H1 (cell line): ENCODE results near the gene FHIT. TPM values are rescaled to one million over a fixed set of nuclear protein-coding genes. Genes with fewer than 3 reads are reported as not detected.

Experiments
- CTCF ChIA-PET: fragments of 300-600 bp; sonication (Branson Sonifier 250); formaldehyde crosslinking; loops from one replicate; lab custom pipeline; 2021; ENCODE audit not compliant: partially characterized antibody; lab: Charles Lee
- POLR2A ChIA-PET: fragments of 300-600 bp; sonication (Branson Sonifier 250); formaldehyde crosslinking; loops from one replicate; lab custom pipeline; 2021; ENCODE audit warnings: inconsistent platforms; ENCODE audit not compliant: partially characterized antibody; lab: Charles Lee
- DNase-seq, 2 experiments: peaks; one replicate each; pipeline versions ENCODE4 v3.0.0 to v3.0.0-alpha.2; 2010 to 2022; ENCODE audit warnings: low spot score in 2 of 2, low read depth in 1 of 2, mixed read lengths in 1 of 2
- FAIRE-seq: peaks from 2 replicates; lab custom pipeline; 2011; peaks lifted over from hg19 to GRCh38; lab: Jason Lieb, UNC
- H2AFZ ChIP-seq: 2 replicates; pipeline ENCODE4 v1.8.1; 2012; ENCODE audit warnings: low read length, inconsistent platforms
- H2AK5ac ChIP-seq: 2 replicates; pipeline ENCODE4 v1.6.1; 2013; ENCODE audit warnings: low read depth, low read length
- H2BK120ac ChIP-seq: replicated peaks from 2 replicates; pipeline ENCODE3; 2013; ENCODE audit warnings: low read depth, low read length, inconsistent platforms
- H2BK12ac ChIP-seq: 2 replicates; pipeline ENCODE4 v1.6.1; 2013; ENCODE audit warnings: low read depth, low read length
- H2BK15ac ChIP-seq: 2 replicates; pipeline ENCODE4 v1.6.1; 2013; ENCODE audit warnings: low read length
- H2BK20ac ChIP-seq: 2 replicates; pipeline ENCODE4 v1.6.1; 2013; ENCODE audit warnings: low read length
- H2BK5ac ChIP-seq: 2 replicates; pipeline ENCODE4 v1.6.1; 2013; ENCODE audit warnings: low read depth, low read length
- H3K14ac ChIP-seq: 2 replicates; pipeline ENCODE4 v1.6.1; 2013; ENCODE audit warnings: inconsistent platforms; ENCODE audit not compliant: insufficient read length
- H3K18ac ChIP-seq: 2 replicates; pipeline ENCODE4 v1.6.1; 2013; ENCODE audit warnings: low read length; ENCODE audit errors: extremely low read depth
- H3K23ac ChIP-seq: 2 replicates; pipeline ENCODE4 v1.6.1; 2013; ENCODE audit warnings: inconsistent platforms; ENCODE audit not compliant: insufficient read length
- H3K23me2 ChIP-seq: 2 replicates; pipeline ENCODE4 v1.6.1; 2013; ENCODE audit warnings: low read depth, low read length
- H3K27ac ChIP-seq: 2 replicates; pipeline ENCODE4 v1.6.1; 2011; ENCODE audit warnings: low read depth, low read length, inconsistent platforms
- H3K27me3 ChIP-seq, 4 experiments: replicated peaks in 1 of 4; 1 replicate in 1 of 4; 2 replicates in 3 of 4; pipeline versions ENCODE4 v1.6.1 to v1.8.1; 2011 to 2013; ENCODE audit warnings: low read length in 3 of 4, mild to moderate bottlenecking in 3 of 4, inconsistent platforms in 2 of 4, mixed read lengths in 2 of 4, moderate library complexity in 1 of 4; ENCODE audit not compliant: control insufficient read depth in 3 of 4, insufficient read depth in 3 of 4; ENCODE audit errors: extremely low read depth in 1 of 4
- H3K36me3 ChIP-seq, 4 experiments: 2 replicates each; pipeline versions ENCODE4 v1.6.1 to v1.8.1; 2011 to 2013; ENCODE audit warnings: mild to moderate bottlenecking in 4 of 4, low read length in 3 of 4, moderate library complexity in 2 of 4, control low read depth in 1 of 4, inconsistent platforms in 1 of 4; ENCODE audit not compliant: insufficient read depth in 4 of 4, control insufficient read depth in 2 of 4
- H3K4ac ChIP-seq: replicated peaks from 2 replicates; pipeline ENCODE3; 2013; ENCODE audit warnings: low read length, low read depth, mixed read lengths, inconsistent platforms; ENCODE audit not compliant: insufficient read length
- H3K4me1 ChIP-seq, 4 experiments: replicated peaks in 1 of 4; 1 replicate in 1 of 4; 2 replicates in 3 of 4; pipeline versions ENCODE4 v1.6.1 to v1.8.1; 2011 to 2013; ENCODE audit warnings: low read length in 3 of 4, inconsistent platforms in 2 of 4, mixed read lengths in 1 of 4; ENCODE audit not compliant: insufficient read depth in 4 of 4, control insufficient read depth in 3 of 4
- H3K4me2 ChIP-seq, 2 experiments: 2 replicates each; pipeline versions ENCODE4 v1.6.1 to v1.8.1; 2011 to 2013; ENCODE audit warnings: low read depth in 2 of 2, low read length in 2 of 2, control low read depth in 1 of 2, inconsistent platforms in 1 of 2, mild to moderate bottlenecking in 1 of 2; ENCODE audit not compliant: insufficient read depth in 1 of 2
- H3K4me3 ChIP-seq, 4 experiments: fragments of 200-600, 300-600 bp in 1 of 4; sonication (generic), shearing (Covaris generic), sonication (Bioruptor Twin) in 1 of 4; 2 replicates each; pipeline versions ENCODE4 v1.5.1 to v1.8.1; 2011 to 2016; ENCODE audit warnings: low read length in 4 of 4, low read depth in 3 of 4, control low read depth in 2 of 4, inconsistent platforms in 2 of 4, mild to moderate bottlenecking in 2 of 4, mixed read lengths in 1 of 4, moderate library complexity in 1 of 4; ENCODE audit not compliant: insufficient read depth in 2 of 4; ENCODE audit errors: extremely low read depth in 1 of 4
- H3K56ac ChIP-seq: replicated peaks from 2 replicates; pipeline ENCODE3; 2013; ENCODE audit warnings: low read depth, mild to moderate bottlenecking, mixed read lengths, low read length, inconsistent platforms; ENCODE audit not compliant: insufficient read length
- H3K79me1 ChIP-seq: 2 replicates; pipeline ENCODE4 v1.6.1; 2013; ENCODE audit warnings: low read depth, low read length, control low read depth
- H3K79me2 ChIP-seq, 2 experiments: 2 replicates each; pipeline versions ENCODE4 v1.6.1 to v1.8.1; 2012 to 2013; ENCODE audit warnings: low read length in 2 of 2, mild to moderate bottlenecking in 2 of 2, inconsistent platforms in 1 of 2; ENCODE audit not compliant: insufficient read depth in 2 of 2, control insufficient read depth in 1 of 2
- H3K9ac ChIP-seq, 4 experiments: replicated peaks in 1 of 4; 1 replicate in 1 of 4; 2 replicates in 3 of 4; pipeline versions ENCODE4 v1.6.1 to v1.8.1; 2011 to 2013; ENCODE audit warnings: low read depth in 3 of 4, low read length in 3 of 4, control low read depth in 2 of 4, mild to moderate bottlenecking in 2 of 4, moderate library complexity in 2 of 4, inconsistent platforms in 1 of 4; ENCODE audit errors: extremely low read depth in 1 of 4
- H3K9me3 ChIP-seq, 2 experiments: 2 replicates each; pipeline versions ENCODE4 v1.6.1 to v1.8.1; 2012 to 2013; ENCODE audit warnings: mild to moderate bottlenecking in 2 of 2, moderate library complexity in 2 of 2, control low read depth in 1 of 2, inconsistent platforms in 1 of 2, low read depth in 1 of 2, low read length in 1 of 2, mixed read lengths in 1 of 2; ENCODE audit not compliant: insufficient read depth in 2 of 2
- H4K20me1 ChIP-seq, 2 experiments: replicated peaks in 1 of 2; 2 replicates each; pipeline versions ENCODE3 to v1.8.1; 2011 to 2013; ENCODE audit warnings: inconsistent platforms in 2 of 2, low read length in 2 of 2, mild to moderate bottlenecking in 1 of 2; ENCODE audit not compliant: insufficient read depth in 2 of 2, control insufficient read depth in 1 of 2
- H4K5ac ChIP-seq: 2 replicates; pipeline ENCODE4 v1.6.1; 2013; ENCODE audit warnings: low read length, low read depth, mixed read lengths, inconsistent platforms; ENCODE audit not compliant: insufficient read length
- H4K8ac ChIP-seq: 2 replicates; pipeline ENCODE4 v1.8.0; 2013; ENCODE audit warnings: mild to moderate bottlenecking, moderate library complexity, low read length, inconsistent platforms; ENCODE audit not compliant: insufficient read depth; ENCODE audit errors: extremely low read depth
- H4K91ac ChIP-seq: replicated peaks from 2 replicates; pipeline ENCODE3; 2013; ENCODE audit warnings: low read length, mixed read lengths, inconsistent platforms; ENCODE audit not compliant: insufficient read length
- ATF2 ChIP-seq: IDR thresholded peaks from 2 replicates; pipeline ENCODE4 v1.6.1; 2012; ENCODE audit warnings: low read length, inconsistent platforms
- CBX5 ChIP-seq: fragments of 300-800, 300-1000 bp; sonication (generic); IDR thresholded peaks from 2 replicates; pipeline ENCODE4 v1.7.1; 2016; ENCODE audit warnings: antibody characterized with exemption, low read length, low read depth
- CBX8 ChIP-seq: fragments of 300-800, 300-1000 bp; sonication (generic); IDR thresholded peaks from 2 replicates; pipeline ENCODE4 v1.7.1; 2016; ENCODE audit warnings: low read depth, low read length, borderline replicate concordance
- CHD1 ChIP-seq: IDR thresholded peaks from 2 replicates; pipeline ENCODE4 v1.6.1; 2012; ENCODE audit warnings: low read depth, low read length, improper control_type of control experiment
- CHD2 ChIP-seq: IDR thresholded peaks from 2 replicates; pipeline ENCODE4 v1.6.1; 2012; ENCODE audit warnings: low read length, improper control_type of control experiment
- EGR1 ChIP-seq: IDR thresholded peaks from 2 replicates; pipeline ENCODE4 v1.6.1; 2011; ENCODE audit warnings: low read depth, low read length, borderline replicate concordance
- POU5F1 ChIP-seq: IDR thresholded peaks from 2 replicates; pipeline ENCODE4 v1.6.1; 2011; ENCODE audit warnings: low read depth, mild to moderate bottlenecking, low read length, moderate library complexity
- SP2 ChIP-seq: IDR thresholded peaks from 2 replicates; pipeline ENCODE4 v1.6.1; 2012; ENCODE audit warnings: mild to moderate bottlenecking, low read length, inconsistent platforms
- SRF ChIP-seq: IDR thresholded peaks from 2 replicates; pipeline ENCODE4 v1.6.1; 2011; ENCODE audit warnings: mild to moderate bottlenecking, low read depth, low read length, moderate library complexity
- TEAD4 ChIP-seq: IDR thresholded peaks from 2 replicates; pipeline ENCODE4 v1.6.1; 2012; ENCODE audit warnings: low read depth, low read length, inconsistent platforms, mixed read lengths
- USF2 ChIP-seq: IDR thresholded peaks from 2 replicates; pipeline ENCODE4 v1.6.1; 2011; ENCODE audit warnings: low read length, improper control_type of control experiment
- WGBS, 2 experiments: shearing (Covaris generic) in 1 of 2; methylation state at CpG; one replicate each; pipeline versions ENCODE4 v1.1.6 to v1.1.7; 2013 to 2015; ENCODE audit warnings: low lambda C conversion rate in 2 of 2, mixed read lengths in 2 of 2, inconsistent platforms in 1 of 2, low coverage in 1 of 2, missing lambda C conversion rate in 1 of 2; ENCODE audit not compliant: insufficient replicate concordance in 2 of 2, insufficient coverage in 1 of 2, insufficient read length in 1 of 2; ENCODE audit errors: extremely low coverage in 1 of 2, missing lambda C conversion rate in 1 of 2; 5-methylcytosine and 5-hydroxymethylcytosine counted together
- polyA plus RNA-seq, 7 experiments: library from polyadenylated mRNA; depleted of rRNA in 3 of 7; stranded (reverse) in 5 of 7; unstranded in 2 of 7; fragments of >200 nt in 5 of 7; fragments of 200-250 nt in 2 of 7; gene quantifications; 1 replicate in 5 of 7; 2 replicates in 1 of 7; 4 replicates in 1 of 7; pipeline versions ENCODE4 v1.2.1 to v1.2.3, GENCODE V29; 2011 to 2013; ENCODE audit warnings: missing spikeins in 2 of 7, mixed read lengths in 2 of 7
- total RNA-seq: library from RNA; stranded (reverse); fragmentation: NEBNext Ultra II Directional; extraction: Animal tissue kit (Norgen Biotek cat#: 25700); gene quantifications from 2 replicates; pipeline ENCODE4 v1.2.1, GENCODE V29; 2021
- TF ChIP-seq, protein P1 (sequence below): IDR thresholded peaks from 2 replicates; pipeline ENCODE4 v1.6.1; 2012; ENCODE audit warnings: inconsistent platforms

The FHIT gene
- total and polyA plus RNA-seq, 2 of the 8 experiments (the other 6 are each of a cell fraction or from before 2014, with no cell fraction given) = 1.2 to 3.2 TPM

DNA sequence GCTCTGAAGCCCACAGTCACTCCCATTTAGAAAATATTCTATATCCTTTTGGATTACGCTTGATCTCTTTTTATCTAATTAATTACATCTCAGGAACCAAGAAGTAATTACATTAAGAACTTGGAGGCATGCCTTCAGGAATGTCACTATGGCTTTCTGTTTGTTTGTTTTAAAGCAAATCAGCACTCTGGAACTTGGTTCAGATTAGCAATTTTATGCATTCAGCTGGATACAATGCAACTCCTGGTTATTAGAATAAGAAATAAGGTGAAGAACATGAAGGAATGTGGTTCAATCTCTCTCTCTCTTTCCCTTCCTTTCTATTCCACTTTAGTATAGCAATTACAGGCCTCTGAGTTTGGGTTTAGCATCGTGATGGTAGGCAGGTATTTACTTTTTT, 235.8 kb downstream of the FHIT start:
- Histone ChIP-seq H2BK120ac (no peak overlapping the region), H2BK15ac (no peak overlapping the region), H3K4me1 (no peaks in the 10 kb centered on the region), H3K4ac (no peak overlapping the region), H3K36me3 (no peaks in the 10 kb centered on the region), H3K27me3 (no peaks in the 10 kb centered on the region), H3K27ac (no peak overlapping the region), H4K8ac (no peak overlapping the region), H3K23ac (no peak overlapping the region), H4K5ac (no peak overlapping the region), H2BK20ac (no peak overlapping the region), H3K56ac (no peak overlapping the region), H3K9ac (no peak overlapping the region), H3K9me3 (no peaks in the 10 kb centered on the region), H4K20me1 (no peaks in the 10 kb centered on the region), H2BK5ac (no peak overlapping the region), H2BK12ac (no peak overlapping the region), H3K79me1 (no peaks in the 10 kb centered on the region), H2AK5ac (no peak overlapping the region), H3K79me2 (no peaks in the 10 kb centered on the region), H2AFZ (no peak overlapping the region), H3K4me2 (no peak overlapping the region), H4K91ac (no peak overlapping the region), H3K18ac (no peak overlapping the region), H3K23me2 (no peaks in the 10 kb centered on the region), H3K14ac (no peak overlapping the region), H3K4me3 (no peak overlapping the region)
- ChIA-PET POLR2A (interaction anchor here (0.6 to 0.7 kb wide), 2 partner anchors 280 to 368 kb away, joined by 3 read pairs; no protein-coding TSS in a partner anchor), CTCF (interaction anchor here (1.0 kb wide), 1 partner anchor 12 kb away, joined by 3 read pairs; no protein-coding TSS in a partner anchor)
- WGBS, 2 experiments = 91% methylated on average over 2 of the region's 2 CpGs; no CpG with 5 or more reads in 1 of the 2 experiments
- DNase-seq (no peak), FAIRE-seq (no peak)
- no peak for TF ChIP-seq CBX5
- no peak for TF ChIP-seq POU5F1
- no peak for TF ChIP-seq SP2
- no peak for TF ChIP-seq TEAD4
- TF ChIP-seq CHD1 = no peak
- no peak for TF ChIP-seq CHD2
- TF ChIP-seq ATF2 = no peak
- TF ChIP-seq CBX8 = no peak
- TF ChIP-seq USF2 = no peak
- TF ChIP-seq, protein P1, sequence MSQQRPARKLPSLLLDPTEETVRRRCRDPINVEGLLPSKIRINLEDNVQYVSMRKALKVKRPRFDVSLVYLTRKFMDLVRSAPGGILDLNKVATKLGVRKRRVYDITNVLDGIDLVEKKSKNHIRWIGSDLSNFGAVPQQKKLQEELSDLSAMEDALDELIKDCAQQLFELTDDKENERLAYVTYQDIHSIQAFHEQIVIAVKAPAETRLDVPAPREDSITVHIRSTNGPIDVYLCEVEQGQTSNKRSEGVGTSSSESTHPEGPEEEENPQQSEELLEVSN = no peak
- no peak for TF ChIP-seq EGR1
- no peak for TF ChIP-seq SRF
